ENCODE data around the gene RRP12. TPM values are rescaled to one million over a fixed set of nuclear protein-coding genes. Genes with fewer than 3 reads are reported as not detected.
"Not testable (repeated sequence)": the region's sequence is repeated elsewhere in the genome, so short reads cannot be mapped to it uniquely, and the experiment has no call there.

Gene RRP12
- total RNA-seq, 1 experiment from 2014 or later = 86.2 TPM

- no peaks in the 10 kb centered on the region for H3K27me3 ChIP-seq (replicated peaks; ENCODE audit: insufficient read depth, low read depth, low read length, poor library complexity)
- TF ChIP-seq CTCF (conservative IDR thresholded peaks at IDR 0.05; ENCODE audit: low read depth, low read length) = peak; percentile 82
- TF ChIP-seq EZH2 (IDR thresholded peaks at IDR 0.05; ENCODE audit: borderline replicate concordance, low read depth, low read length, poor library complexity, severe bottlenecking) = no peak
- no TSS peak for BruUV-seq (replicated peaks)
- DNase-seq (ENCODE audit: low spot score) = peak; percentile 89
- intact Hi-C loops (cut with micrococcal nuclease; ENCODE audit: unreplicated experiment) = loop anchor here (1.0 to 2.0 kb wide), 2 partner anchors 146 to 205 kb away; no protein-coding TSS in a partner anchor
- H3K27ac ChIP-seq (ENCODE audit: low read depth, low read length, poor library complexity, severe bottlenecking) = no peak overlapping the region
- no peaks in the 10 kb centered on the region for H3K9me3 ChIP-seq (ENCODE audit: low read depth, low read length, poor library complexity, severe bottlenecking)
- no peaks in the 10 kb centered on the region for H3K4me1 ChIP-seq (ENCODE audit: insufficient read depth, low read length, poor library complexity, severe bottlenecking)
- POLR2A ChIA-PET (ENCODE audit: low non-redundant PET) = no interaction called here
- CTCF ChIA-PET = no interaction called here
- no peaks in the 10 kb centered on the region for H3K36me3 ChIP-seq (ENCODE audit: insufficient read depth, low read length, poor library complexity, severe bottlenecking)
- H3K4me3 ChIP-seq (ENCODE audit: low read depth, low read length, poor library complexity, severe bottlenecking) = peak overlapping the region; percentile 20
Measured at GRCh38 chr10:97407211-97407951, 6.2 kb upstream of the RRP12 start.

- intact Hi-C loops (cut with micrococcal nuclease; ENCODE audit: unreplicated experiment) = loop anchor here (2.0 kb wide), 1 partner anchor 206 kb away; no protein-coding TSS in a partner anchor
- H3K36me3 ChIP-seq (ENCODE audit: insufficient read depth, low read length, poor library complexity, severe bottlenecking); POLR2A ChIA-PET (ENCODE audit: low non-redundant PET); H3K27me3 ChIP-seq (replicated peaks; ENCODE audit: insufficient read depth, low read depth, low read length, poor library complexity); DNase-seq (ENCODE audit: low spot score); H3K4me3 ChIP-seq (ENCODE audit: low read depth, low read length, poor library complexity, severe bottlenecking); H3K9me3 ChIP-seq (ENCODE audit: low read depth, low read length, poor library complexity, severe bottlenecking); H3K27ac ChIP-seq (ENCODE audit: low read depth, low read length, poor library complexity, severe bottlenecking); BruUV-seq (replicated peaks); H3K4me1 ChIP-seq (ENCODE audit: insufficient read depth, low read length, poor library complexity, severe bottlenecking): not testable (repeated sequence)
- CTCF ChIA-PET = interaction anchor here (0.6 kb wide), 1 partner anchor 147 kb away, joined by 3 read pairs; no protein-coding TSS in a partner anchor
Measured at GRCh38 chr10:97406483-97406882, 5.3 kb upstream of the RRP12 start.

- intact Hi-C loops (cut with micrococcal nuclease; ENCODE audit: unreplicated experiment) = loop anchor here (2.0 kb wide), 1 partner anchor 207 kb away; no protein-coding TSS in a partner anchor
- H3K27me3 ChIP-seq (replicated peaks; ENCODE audit: insufficient read depth, low read depth, low read length, poor library complexity) = no peaks in the 10 kb centered on the region
- POLR2A ChIA-PET (ENCODE audit: low non-redundant PET) = no interaction called here
- H3K4me1 ChIP-seq (ENCODE audit: insufficient read depth, low read length, poor library complexity, severe bottlenecking) = peaks cover 4% of the 10 kb centered on the region
- no peak for DNase-seq (ENCODE audit: low spot score)
- BruUV-seq (replicated peaks) = no TSS peak
- H3K4me3 ChIP-seq (ENCODE audit: low read depth, low read length, poor library complexity, severe bottlenecking) = no peak overlapping the region
- CTCF ChIA-PET = no interaction called here
- no peaks in the 10 kb centered on the region for H3K9me3 ChIP-seq (ENCODE audit: low read depth, low read length, poor library complexity, severe bottlenecking)
- TF ChIP-seq CTCF (conservative IDR thresholded peaks at IDR 0.05; ENCODE audit: low read depth, low read length) (no peak), EZH2 (IDR thresholded peaks at IDR 0.05; ENCODE audit: borderline replicate concordance, low read depth, low read length, poor library complexity, severe bottlenecking) (no peak)
- H3K36me3 ChIP-seq (ENCODE audit: insufficient read depth, low read length, poor library complexity, severe bottlenecking) = no peaks in the 10 kb centered on the region
- no peak overlapping the region for H3K27ac ChIP-seq (ENCODE audit: low read depth, low read length, poor library complexity, severe bottlenecking)
Measured at GRCh38 chr10:97406064-97406463, 4.9 kb upstream of the RRP12 start.

GRCh38 chr10:97404044-97404443 lies 2.9 kb upstream of the RRP12 start:
- DNase-seq (ENCODE audit: low spot score) = no peak
- H3K36me3 ChIP-seq (ENCODE audit: insufficient read depth, low read length, poor library complexity, severe bottlenecking) = no peaks in the 10 kb centered on the region
- ChIA-PET CTCF (no interaction called here), POLR2A (ENCODE audit: low non-redundant PET) (no interaction called here)
- no peaks in the 10 kb centered on the region for H3K27me3 ChIP-seq (replicated peaks; ENCODE audit: insufficient read depth, low read depth, low read length, poor library complexity)
- intact Hi-C loops (cut with micrococcal nuclease; ENCODE audit: unreplicated experiment) = no loop called here
- BruUV-seq (replicated peaks) = no TSS peak
- no peaks in the 10 kb centered on the region for H3K9me3 ChIP-seq (ENCODE audit: low read depth, low read length, poor library complexity, severe bottlenecking)
- no peak for TF ChIP-seq EZH2 (IDR thresholded peaks at IDR 0.05; ENCODE audit: borderline replicate concordance, low read depth, low read length, poor library complexity, severe bottlenecking)
- no peak overlapping the region for H3K27ac ChIP-seq (ENCODE audit: low read depth, low read length, poor library complexity, severe bottlenecking)
- H3K4me3 ChIP-seq (ENCODE audit: low read depth, low read length, poor library complexity, severe bottlenecking) = no peak overlapping the region
- peaks cover 10% of the 10 kb centered on the region for H3K4me1 ChIP-seq (ENCODE audit: insufficient read depth, low read length, poor library complexity, severe bottlenecking)
